Measurements from ENCODE around the gene LSS.

- TF ChIP-seq POLR2A (IDR thresholded peaks at IDR 0.05): no peak
- no peak for TF ChIP-seq CTCF (IDR thresholded peaks at IDR 0.05)
Observed at GRCh38 chr21:46161633-46162592, 66.7 kb downstream of the LSS start.

All from lower leg skin (tissue), 3 donors.